Hepatocyte (in vitro differentiated cells): ENCODE measurements around the gene TPPP. TPM values are rescaled to one million over a fixed set of nuclear protein-coding genes. Genes with fewer than 3 reads are reported as not detected.

ENCODE experiments used
- DNase-seq: peaks from one replicate; pipeline ENCODE4 v3.0.0-alpha.2; 2016; ENCODE audit warnings: low spot score
- H2AFZ ChIP-seq: fragments of 200-600 bp; sonication (generic); 2 replicates; pipeline ENCODE4 v1.6.0; 2016; ENCODE audit warnings: antibody characterized with exemption, mild to moderate bottlenecking
- H3K27ac ChIP-seq: fragments of 200-600 bp; sonication (generic); 2 replicates; pipeline ENCODE4 v1.5.1; 2016; ENCODE audit warnings: mild to moderate bottlenecking
- H3K27me3 ChIP-seq: fragments of 200-600 bp; sonication (generic); 2 replicates; pipeline ENCODE4 v1.6.1; 2016
- H3K36me3 ChIP-seq: fragments of 200-600 bp; sonication (generic); replicated peaks from 2 replicates; pipeline ENCODE4 v1.5.1; 2016; ENCODE audit warnings: low read depth; ENCODE audit not compliant: insufficient read depth
- H3K4me1 ChIP-seq: fragments of 200-600 bp; sonication (generic); 2 replicates; pipeline ENCODE4 v1.5.1; 2016; ENCODE audit warnings: mild to moderate bottlenecking, moderate library complexity; ENCODE audit not compliant: insufficient read depth
- H3K4me2 ChIP-seq: fragments of 200-600 bp; sonication (generic); 2 replicates; pipeline ENCODE4 v1.6.0; 2016
- H3K4me3 ChIP-seq: fragments of 200-600 bp; sonication (generic); 2 replicates; pipeline ENCODE4 v1.5.1; 2016; ENCODE audit warnings: mild to moderate bottlenecking
- H3K79me2 ChIP-seq: fragments of 200-600 bp; sonication (generic); 2 replicates; pipeline ENCODE4 v1.6.0; 2017; ENCODE audit warnings: mild to moderate bottlenecking
- H3K9me2 ChIP-seq: fragments of 200-600 bp; sonication (generic); replicated peaks from 2 replicates; pipeline ENCODE4 v1.6.0; 2017; ENCODE audit warnings: mild to moderate bottlenecking; ENCODE audit not compliant: insufficient read depth
- H3K9me3 ChIP-seq: fragments of 200-600 bp; sonication (generic); 2 replicates; pipeline ENCODE4 v1.5.1; 2016; ENCODE audit warnings: low read depth, mild to moderate bottlenecking
- H4K20me1 ChIP-seq: fragments of 200-600 bp; sonication (generic); 2 replicates; pipeline ENCODE4 v1.6.0; 2016; ENCODE audit warnings: mild to moderate bottlenecking; ENCODE audit not compliant: insufficient read depth, poor library complexity, severe bottlenecking
- EZH2 ChIP-seq: fragments of 200-600 bp; sonication (generic); IDR thresholded peaks from 2 replicates; pipeline ENCODE4 v1.6.1; 2016; ENCODE audit warnings: antibody characterized with exemption, mild to moderate bottlenecking, borderline replicate concordance
- EZH2phosphoT487 ChIP-seq: fragments of 200-600 bp; sonication (generic); IDR thresholded peaks from one replicate; pipeline ENCODE4 v1.6.1; 2018; ENCODE audit warnings: antibody characterized with exemption, mild to moderate bottlenecking, low read depth, moderate library complexity; ENCODE audit not compliant: unreplicated experiment, severe bottlenecking
- WGBS: methylation state at CpG from one replicate; pipeline ENCODE4 v1.1.6; 2016; ENCODE audit warnings: low lambda C conversion rate; ENCODE audit errors: missing lambda C conversion rate; 5-methylcytosine and 5-hydroxymethylcytosine counted together
- polyA plus RNA-seq: library from polyadenylated mRNA; unstranded; fragments of >200 nt; fragmentation: Nextera tagmentation; extraction: Ambion mirVana; gene quantifications from 2 replicates; pipeline ENCODE4 v1.2.1, GENCODE V29; 2016
- total RNA-seq: library from RNA; depleted of rRNA; stranded (reverse); fragments of >200 nt; gene quantifications from 2 replicates; pipeline ENCODE4 v1.2.3, GENCODE V29; 2014
- TF ChIP-seq, protein P1 (sequence below): fragments of 200-600 bp; sonication (generic); IDR thresholded peaks from 2 replicates; pipeline ENCODE4 v1.5.1; 2016; ENCODE audit warnings: antibody characterized with exemption, mild to moderate bottlenecking; ENCODE audit not compliant: poor library complexity

The TPPP gene
- total and polyA plus RNA-seq, 2 experiments from 2014 or later, result 2.0 to 4.3 TPM

DNA sequence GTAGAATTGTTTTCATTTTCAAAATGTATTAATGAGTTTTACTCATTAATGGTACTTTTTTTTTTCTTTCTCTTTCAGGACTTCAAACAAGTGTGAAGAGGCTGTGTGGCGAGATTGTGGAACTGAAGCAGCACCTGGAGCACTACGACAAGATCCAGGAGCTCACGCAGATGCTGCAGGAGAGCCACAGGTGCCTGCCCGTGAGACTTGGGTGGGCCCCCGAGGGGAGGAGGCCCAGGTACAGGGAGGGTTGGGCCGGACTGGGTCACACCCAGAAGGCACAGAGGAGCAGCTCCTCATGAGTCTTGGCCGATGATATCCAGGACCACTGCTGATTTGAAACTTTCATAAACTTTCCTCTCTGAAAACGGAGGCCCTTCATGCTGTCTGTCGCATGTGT, 45.4 kb downstream of the TPPP start:
- no peak for DNase-seq
- no peak for TF ChIP-seq EZH2
- TF ChIP-seq, protein P1, sequence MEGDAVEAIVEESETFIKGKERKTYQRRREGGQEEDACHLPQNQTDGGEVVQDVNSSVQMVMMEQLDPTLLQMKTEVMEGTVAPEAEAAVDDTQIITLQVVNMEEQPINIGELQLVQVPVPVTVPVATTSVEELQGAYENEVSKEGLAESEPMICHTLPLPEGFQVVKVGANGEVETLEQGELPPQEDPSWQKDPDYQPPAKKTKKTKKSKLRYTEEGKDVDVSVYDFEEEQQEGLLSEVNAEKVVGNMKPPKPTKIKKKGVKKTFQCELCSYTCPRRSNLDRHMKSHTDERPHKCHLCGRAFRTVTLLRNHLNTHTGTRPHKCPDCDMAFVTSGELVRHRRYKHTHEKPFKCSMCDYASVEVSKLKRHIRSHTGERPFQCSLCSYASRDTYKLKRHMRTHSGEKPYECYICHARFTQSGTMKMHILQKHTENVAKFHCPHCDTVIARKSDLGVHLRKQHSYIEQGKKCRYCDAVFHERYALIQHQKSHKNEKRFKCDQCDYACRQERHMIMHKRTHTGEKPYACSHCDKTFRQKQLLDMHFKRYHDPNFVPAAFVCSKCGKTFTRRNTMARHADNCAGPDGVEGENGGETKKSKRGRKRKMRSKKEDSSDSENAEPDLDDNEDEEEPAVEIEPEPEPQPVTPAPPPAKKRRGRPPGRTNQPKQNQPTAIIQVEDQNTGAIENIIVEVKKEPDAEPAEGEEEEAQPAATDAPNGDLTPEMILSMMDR, result no peak
- TF ChIP-seq EZH2phosphoT487, result no peak
- no peak overlapping the region for H3K4me3 ChIP-seq
- no peaks in the 10 kb centered on the region for H4K20me1 ChIP-seq
- H2AFZ ChIP-seq, result no peak overlapping the region
- H3K79me2 ChIP-seq, result no peaks in the 10 kb centered on the region
- H3K9me2 ChIP-seq, result no peaks in the 10 kb centered on the region
- no peaks in the 10 kb centered on the region for H3K27me3 ChIP-seq
- no peaks in the 10 kb centered on the region for H3K4me1 ChIP-seq
- 99% methylated on average over 9 of the region's 9 CpGs for WGBS
- H3K4me2 ChIP-seq, result no peak overlapping the region
- no peak overlapping the region for H3K27ac ChIP-seq
- H3K36me3 ChIP-seq, result no peaks in the 10 kb centered on the region
- H3K9me3 ChIP-seq, result no peaks in the 10 kb centered on the region

DNA sequence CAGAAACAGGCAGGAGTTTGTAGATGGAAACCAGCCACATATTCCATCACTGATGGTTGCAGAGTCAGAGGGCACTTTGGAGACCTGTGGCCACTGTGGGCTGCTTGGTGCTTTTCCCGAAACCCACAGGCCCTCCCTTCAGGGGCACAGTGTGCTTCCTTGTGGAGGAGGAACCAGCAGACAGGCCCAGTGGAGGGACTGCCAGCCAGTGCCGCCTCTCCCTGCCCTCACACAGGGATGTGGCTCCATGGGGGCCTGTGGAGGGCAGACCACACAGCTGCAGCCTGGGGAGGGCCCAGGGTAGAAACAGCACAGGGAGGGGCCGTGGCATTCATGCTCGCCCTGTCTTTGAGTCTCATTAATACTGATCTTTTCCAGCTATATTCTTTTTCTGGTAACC, 45.8 kb downstream of the TPPP start:
- Histone ChIP-seq H3K4me2 (no peak overlapping the region), H2AFZ (no peak overlapping the region), H3K79me2 (no peaks in the 10 kb centered on the region), H3K4me3 (no peak overlapping the region), H3K27me3 (no peaks in the 10 kb centered on the region), H3K36me3 (no peaks in the 10 kb centered on the region), H3K27ac (no peak overlapping the region), H3K9me2 (no peaks in the 10 kb centered on the region), H4K20me1 (no peaks in the 10 kb centered on the region), H3K4me1 (no peaks in the 10 kb centered on the region), H3K9me3 (no peaks in the 10 kb centered on the region)
- TF ChIP-seq, protein P1, result no peak
- TF ChIP-seq EZH2 (no peak), EZH2phosphoT487 (no peak)
- no peak for DNase-seq
- WGBS, result 95% methylated on average over 4 of the region's 4 CpGs

DNA sequence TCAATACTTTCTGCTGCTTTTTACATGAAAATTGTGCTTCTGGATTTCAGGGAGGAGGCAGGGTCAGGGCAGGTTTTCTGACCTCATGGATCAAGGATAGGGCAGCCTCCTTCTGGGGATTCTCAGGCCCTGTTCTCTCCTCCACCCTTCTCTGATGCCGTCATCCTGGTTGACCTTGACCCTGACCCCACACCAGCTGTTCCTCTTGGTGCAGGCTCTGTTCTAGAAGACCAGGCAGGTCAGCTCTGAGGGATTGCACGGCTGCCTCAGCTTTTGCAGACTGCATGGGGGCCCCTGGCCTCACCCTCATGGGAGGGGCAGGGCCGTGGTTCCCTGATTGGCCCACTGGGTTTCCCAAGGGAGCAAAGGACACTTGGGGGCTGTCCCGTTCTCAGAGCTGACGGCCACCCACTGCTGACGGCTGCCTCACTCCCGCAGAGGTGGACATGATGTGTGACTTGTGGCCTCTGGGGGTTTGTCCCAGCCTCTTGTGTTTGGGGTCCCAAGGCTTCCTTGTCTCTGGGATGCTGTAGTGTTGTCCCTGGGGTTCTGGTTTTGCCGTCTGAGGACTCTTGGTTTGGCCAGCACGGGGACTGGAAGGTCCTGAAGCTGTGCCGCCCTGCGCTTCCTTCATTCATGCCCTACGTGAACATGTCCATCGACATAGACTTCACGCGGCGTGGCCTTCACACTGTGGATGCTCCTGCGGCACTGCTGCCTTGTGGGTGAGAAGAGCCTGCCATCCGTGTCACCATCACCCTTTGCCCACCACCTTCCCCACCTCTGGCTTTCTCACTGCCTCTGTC, 46.6 kb downstream of the TPPP start:
- no peaks in the 10 kb centered on the region for H3K79me2 ChIP-seq
- H3K4me3 ChIP-seq, result no peak overlapping the region
- no peak for DNase-seq
- no peaks in the 10 kb centered on the region for H3K9me2 ChIP-seq
- no peaks in the 10 kb centered on the region for H4K20me1 ChIP-seq
- TF ChIP-seq EZH2phosphoT487 (no peak), EZH2 (no peak)
- TF ChIP-seq, protein P1, result no peak
- 94% methylated on average over 18 of the region's 18 CpGs for WGBS
- H2AFZ ChIP-seq, result no peak overlapping the region
- no peaks in the 10 kb centered on the region for H3K27me3 ChIP-seq
- H3K9me3 ChIP-seq, result no peaks in the 10 kb centered on the region
- no peak overlapping the region for H3K4me2 ChIP-seq
- no peaks in the 10 kb centered on the region for H3K36me3 ChIP-seq
- no peak overlapping the region for H3K27ac ChIP-seq
- no peaks in the 10 kb centered on the region for H3K4me1 ChIP-seq
